IMR-90 (cell line): ENCODE results near the gene LYSMD4. TPM values are rescaled to one million over a fixed set of nuclear protein-coding genes. Genes with fewer than 3 reads are reported as not detected.

Experiments used
- ATAC-seq: fragments of 200-7000 bp; cut with Tn5 transposase; 2 replicates; pipeline ENCODE4 v1.9.1; 2020; ENCODE audit warnings: low read depth, mild to moderate bottlenecking, moderate library complexity
- BruUV-seq: library from RNA; stranded (reverse); fragments of 400-500 nt; replicated peaks from 2 replicates; lab custom pipeline; 2021; lab: Mats Ljungman, UMichigan
- CTCF ChIA-PET: fragments of 300-600 bp; formaldehyde crosslinking; extraction: SDS; loops from one replicate; lab custom pipeline; 2021; ENCODE audit warnings: antibody characterized with exemption; lab: Yijun Ruan, JAX
- POLR2A ChIA-PET: fragments of 300-600 bp; sonication (Branson Sonifier 250); formaldehyde crosslinking; loops from one replicate; lab custom pipeline; 2022; ENCODE audit warnings: antibody characterized with exemption; ENCODE audit not compliant: unreplicated experiment; lab: Charles Lee
- DNase-seq: peaks from one replicate; pipeline ENCODE4 v3.0.0; 2013
- H2AFZ ChIP-seq: replicated peaks from 2 replicates; pipeline ENCODE3; 2013; ENCODE audit warnings: low read length, mild to moderate bottlenecking; ENCODE audit not compliant: poor library complexity
- H2AK5ac ChIP-seq: 2 replicates; pipeline ENCODE4 v1.6.1; 2013; ENCODE audit warnings: low read depth, low read length, inconsistent platforms
- H2AK9ac ChIP-seq: replicated peaks from 2 replicates; pipeline ENCODE3; 2013; ENCODE audit warnings: mild to moderate bottlenecking, low read depth, low read length, moderate library complexity; ENCODE audit not compliant: poor library complexity
- H2BK120ac ChIP-seq: 2 replicates; pipeline ENCODE4 v1.6.1; 2013; ENCODE audit warnings: low read depth, low read length, inconsistent platforms
- H2BK15ac ChIP-seq: 3 replicates; pipeline ENCODE4 v1.6.1; 2013; ENCODE audit warnings: low read depth, low read length, inconsistent platforms
- H2BK20ac ChIP-seq: 2 replicates; pipeline ENCODE4 v1.6.1; 2013; ENCODE audit warnings: low read depth, mild to moderate bottlenecking, inconsistent platforms, low read length, moderate library complexity
- H2BK5ac ChIP-seq: 2 replicates; pipeline ENCODE4 v1.6.1; 2013; ENCODE audit warnings: mild to moderate bottlenecking, low read depth, low read length, inconsistent platforms; ENCODE audit not compliant: poor library complexity, severe bottlenecking
- H3K14ac ChIP-seq: replicated peaks from 2 replicates; pipeline ENCODE4 v1.6.1; 2013; ENCODE audit warnings: low read depth, low read length, inconsistent platforms
- H3K18ac ChIP-seq: 2 replicates; pipeline ENCODE4 v1.6.1; 2013; ENCODE audit warnings: low read depth, low read length, control low read depth
- H3K23ac ChIP-seq: 2 replicates; pipeline ENCODE4 v1.6.1; 2013; ENCODE audit warnings: low read depth, low read length, inconsistent platforms
- H3K27ac ChIP-seq: 2 replicates; pipeline ENCODE4 v1.5.1; 2013; ENCODE audit warnings: mild to moderate bottlenecking, control low read depth, low read length; ENCODE audit not compliant: insufficient read depth
- H3K27me3 ChIP-seq: 2 replicates; pipeline ENCODE4 v1.6.1; 2013; ENCODE audit warnings: low read length; ENCODE audit not compliant: control insufficient read depth, insufficient read depth
- H3K36me3 ChIP-seq: 2 replicates; pipeline ENCODE4 v1.6.1; 2013; ENCODE audit warnings: low read length, mixed read lengths; ENCODE audit not compliant: control insufficient read depth, insufficient read depth
- H3K4ac ChIP-seq: 2 replicates; pipeline ENCODE4 v1.6.1; 2013; ENCODE audit warnings: low read depth, low read length, inconsistent platforms
- H3K4me1 ChIP-seq: 2 replicates; pipeline ENCODE4 v1.6.1; 2013; ENCODE audit warnings: low read length, mixed read lengths; ENCODE audit not compliant: control insufficient read depth, insufficient read depth
- H3K4me2 ChIP-seq: 2 replicates; pipeline ENCODE4 v1.6.1; 2013; ENCODE audit warnings: low read depth, mild to moderate bottlenecking, control low read depth, low read length, moderate library complexity
- H3K4me3 ChIP-seq: 2 replicates; pipeline ENCODE4 v1.5.1; 2013; ENCODE audit warnings: low read depth, mild to moderate bottlenecking, control low read depth, low read length, moderate library complexity; ENCODE audit not compliant: insufficient read depth
- H3K56ac ChIP-seq: 2 replicates; pipeline ENCODE4 v1.6.1; 2013; ENCODE audit warnings: low read length, inconsistent platforms; ENCODE audit not compliant: insufficient read depth; ENCODE audit errors: extremely low read depth
- H3K79me1 ChIP-seq, 2 experiments: 2 replicates each; pipeline ENCODE4 v1.6.1; 2013; ENCODE audit warnings: low read length in 2 of 2, inconsistent platforms in 1 of 2, low read depth in 1 of 2
- H3K9ac ChIP-seq: 2 replicates; pipeline ENCODE4 v1.6.1; 2013; ENCODE audit warnings: low read depth, low read length, control low read depth
- H3K9me1 ChIP-seq: 2 replicates; pipeline ENCODE4 v1.6.1; 2013; ENCODE audit warnings: low read length, inconsistent platforms; ENCODE audit not compliant: insufficient read depth
- H3K9me3 ChIP-seq: 2 replicates; pipeline ENCODE4 v1.6.1; 2013; ENCODE audit warnings: low read length; ENCODE audit not compliant: control insufficient read depth, insufficient read depth
- H4K20me1 ChIP-seq: 2 replicates; pipeline ENCODE4 v1.6.1; 2013; ENCODE audit warnings: low read length, inconsistent platforms; ENCODE audit not compliant: insufficient read depth
- H4K5ac ChIP-seq: 2 replicates; pipeline ENCODE4 v1.6.1; 2013; ENCODE audit warnings: mild to moderate bottlenecking, low read depth, low read length, control low read depth
- H4K8ac ChIP-seq, 2 experiments: 2 replicates each; pipeline ENCODE4 v1.6.1; 2013; ENCODE audit warnings: low read depth in 2 of 2, low read length in 2 of 2, control low read depth in 1 of 2, inconsistent platforms in 1 of 2
- H4K91ac ChIP-seq: 2 replicates; pipeline ENCODE4 v1.6.1; 2013; ENCODE audit warnings: low read depth, low read length, inconsistent platforms; ENCODE audit not compliant: insufficient read depth
- BHLHE40 ChIP-seq: fragments of 150-350 bp; IDR thresholded peaks from 2 replicates; pipeline ENCODE4 v1.6.1; 2016; ENCODE audit warnings: mild to moderate bottlenecking, low read depth, low read length
- CEBPB ChIP-seq: IDR thresholded peaks from 2 replicates; pipeline ENCODE4 v1.6.1; 2012; ENCODE audit warnings: low read depth, low read length, improper control_type of control experiment
- CHD1 ChIP-seq: IDR thresholded peaks from 2 replicates; pipeline ENCODE4 v1.6.1; 2012; ENCODE audit warnings: low read depth, low read length, improper control_type of control experiment
- ELK1 ChIP-seq: fragments of 150-350 bp; IDR thresholded peaks from 2 replicates; pipeline ENCODE4 v1.6.1; 2016; ENCODE audit warnings: low read depth, mild to moderate bottlenecking, low read length, moderate library complexity, borderline replicate concordance
- FOS ChIP-seq: fragments of 150-350 bp; IDR thresholded peaks from 2 replicates; pipeline ENCODE4 v1.6.1; 2016; ENCODE audit warnings: low read depth, low read length
- MAFK ChIP-seq: IDR thresholded peaks from 2 replicates; pipeline ENCODE4 v1.6.1; 2012; ENCODE audit warnings: low read depth, low read length, improper control_type of control experiment
- MAZ ChIP-seq: IDR thresholded peaks from 2 replicates; pipeline ENCODE4 v1.6.1; 2012; ENCODE audit warnings: low read depth, mild to moderate bottlenecking, low read length, improper control_type of control experiment, moderate library complexity, borderline replicate concordance
- MXI1 ChIP-seq: IDR thresholded peaks from 2 replicates; pipeline ENCODE4 v1.6.1; 2012; ENCODE audit warnings: low read depth, mild to moderate bottlenecking, low read length, moderate library complexity, borderline replicate concordance
- NFE2L2 ChIP-seq: fragments of 150-350 bp; IDR thresholded peaks from 2 replicates; pipeline ENCODE4 v1.6.1; 2016; ENCODE audit warnings: low read depth, mild to moderate bottlenecking, low read length
- POLR2A ChIP-seq: IDR thresholded peaks from 2 replicates; pipeline ENCODE4 v1.6.1; 2012; ENCODE audit warnings: mild to moderate bottlenecking, low read depth, low read length
- RAD21 ChIP-seq: IDR thresholded peaks from 2 replicates; pipeline ENCODE4 v1.6.1; 2012; ENCODE audit warnings: low read length, improper control_type of control experiment
- RCOR1 ChIP-seq: IDR thresholded peaks from 2 replicates; pipeline ENCODE4 v1.6.1; 2012; ENCODE audit warnings: mild to moderate bottlenecking, low read length, improper control_type of control experiment; ENCODE audit not compliant: insufficient replicate concordance
- RFX5 ChIP-seq: IDR thresholded peaks from 2 replicates; pipeline ENCODE4 v1.8.0; 2012; ENCODE audit warnings: low read depth, mild to moderate bottlenecking, low read length, moderate library complexity
- SMC3 ChIP-seq: fragments of 150-350 bp; IDR thresholded peaks from 2 replicates; pipeline ENCODE4 v1.6.1; 2016; ENCODE audit warnings: low read depth, mild to moderate bottlenecking, antibody characterized with exemption, low read length, moderate library complexity
- WGBS, 2 experiments: methylation state at CpG; one replicate each; pipeline versions ENCODE4 v1.1.5 to v1.1.7; 2013; ENCODE audit warnings: missing lambda C conversion rate in 2 of 2; ENCODE audit not compliant: insufficient read length in 1 of 2; ENCODE audit errors: extremely low coverage in 2 of 2; 5-methylcytosine and 5-hydroxymethylcytosine counted together
- dilution Hi-C: fragments of 300-500 bp; cut with HindIII; formaldehyde crosslinking; loops from one replicate; pipeline ENCODE4 v1.14.3; 2018; ENCODE audit warnings: low sequenced_read_pairs; ENCODE audit not compliant: unreplicated experiment
- in situ Hi-C: fragments of 300-500 bp; cut with MboI; formaldehyde crosslinking; loops from 3 replicates; pipeline ENCODE4 v1.14.3; 2019; ENCODE audit warnings: low sequenced_read_pairs, inconsistent platforms, mixed read lengths
- intact Hi-C: fragments of 100-400 bp; cut with micrococcal nuclease; formaldehyde crosslinking; loops from 2 replicates; pipeline ENCODE4 v1.10.0; 2022
- polyA plus RNA-seq, 3 experiments: library from polyadenylated mRNA; depleted of rRNA; stranded (reverse); fragments of >200 nt; gene quantifications; 2 replicates each; pipeline ENCODE4 v1.2.3, GENCODE V29; 2012; ENCODE audit warnings: low replicate concordance in 1 of 3
- total RNA-seq: library from RNA; depleted of rRNA; stranded (reverse); fragments of >200 nt; gene quantifications from 2 replicates; pipeline ENCODE4 v1.2.3, GENCODE V29; 2012
- TF ChIP-seq, protein P1 (sequence below): fragments of 150-350 bp; IDR thresholded peaks from 2 replicates; pipeline ENCODE4 v1.6.1; 2017; ENCODE audit warnings: mild to moderate bottlenecking, antibody characterized with exemption, low read length, low read depth
- TF ChIP-seq, protein P2 (sequence below): conservative IDR thresholded peaks from 2 replicates; pipeline ENCODE4 v1.5.1; 2012; ENCODE audit warnings: mild to moderate bottlenecking, low read depth, low read length, improper control_type of control experiment

Gene LYSMD4
- total and polyA plus RNA-seq, 2 of the 4 experiments (the other 2 are of a cell fraction), result 4.5 to 5.0 TPM

DNA sequence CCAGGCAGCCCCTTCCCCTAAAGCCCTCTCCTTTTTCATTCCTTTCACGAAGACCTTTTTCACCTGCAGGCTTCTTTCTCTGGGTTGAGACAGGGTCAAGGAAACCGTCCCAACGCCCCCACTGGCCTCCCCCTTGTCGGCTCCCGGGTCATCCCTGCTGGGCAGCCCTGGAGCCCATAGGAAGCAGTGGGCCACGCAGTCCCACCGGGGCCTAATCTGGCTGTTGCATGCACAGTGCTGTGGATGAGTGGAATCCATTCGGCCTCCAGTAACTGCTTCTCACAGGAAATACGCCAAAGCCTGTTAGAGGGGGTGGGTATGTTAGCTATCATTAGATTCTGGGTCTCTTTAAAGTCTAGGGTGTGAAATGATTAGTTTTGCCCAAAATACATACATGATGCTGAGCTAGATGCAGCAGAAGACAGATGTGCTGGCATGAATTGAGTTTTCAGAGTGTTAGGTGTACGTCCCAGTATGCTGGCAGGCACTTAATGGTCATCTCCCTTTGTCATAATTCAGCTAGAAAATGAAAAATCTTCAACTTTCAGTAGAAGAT, 16.6 kb downstream of the LYSMD4 start:
- TF ChIP-seq MXI1 (no peak), NFE2L2 (no peak), RFX5 (no peak), POLR2A (no peak), RCOR1 (no peak), RAD21 (no peak), MAFK (no peak), MAZ (no peak), CEBPB (no peak), BHLHE40 (no peak), ELK1 (no peak), SMC3 (no peak), CHD1 (no peak), FOS (no peak)
- TF ChIP-seq, protein P1, sequence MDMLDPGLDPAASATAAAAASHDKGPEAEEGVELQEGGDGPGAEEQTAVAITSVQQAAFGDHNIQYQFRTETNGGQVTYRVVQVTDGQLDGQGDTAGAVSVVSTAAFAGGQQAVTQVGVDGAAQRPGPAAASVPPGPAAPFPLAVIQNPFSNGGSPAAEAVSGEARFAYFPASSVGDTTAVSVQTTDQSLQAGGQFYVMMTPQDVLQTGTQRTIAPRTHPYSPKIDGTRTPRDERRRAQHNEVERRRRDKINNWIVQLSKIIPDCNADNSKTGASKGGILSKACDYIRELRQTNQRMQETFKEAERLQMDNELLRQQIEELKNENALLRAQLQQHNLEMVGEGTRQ, result no peak
- TF ChIP-seq, protein P2, sequence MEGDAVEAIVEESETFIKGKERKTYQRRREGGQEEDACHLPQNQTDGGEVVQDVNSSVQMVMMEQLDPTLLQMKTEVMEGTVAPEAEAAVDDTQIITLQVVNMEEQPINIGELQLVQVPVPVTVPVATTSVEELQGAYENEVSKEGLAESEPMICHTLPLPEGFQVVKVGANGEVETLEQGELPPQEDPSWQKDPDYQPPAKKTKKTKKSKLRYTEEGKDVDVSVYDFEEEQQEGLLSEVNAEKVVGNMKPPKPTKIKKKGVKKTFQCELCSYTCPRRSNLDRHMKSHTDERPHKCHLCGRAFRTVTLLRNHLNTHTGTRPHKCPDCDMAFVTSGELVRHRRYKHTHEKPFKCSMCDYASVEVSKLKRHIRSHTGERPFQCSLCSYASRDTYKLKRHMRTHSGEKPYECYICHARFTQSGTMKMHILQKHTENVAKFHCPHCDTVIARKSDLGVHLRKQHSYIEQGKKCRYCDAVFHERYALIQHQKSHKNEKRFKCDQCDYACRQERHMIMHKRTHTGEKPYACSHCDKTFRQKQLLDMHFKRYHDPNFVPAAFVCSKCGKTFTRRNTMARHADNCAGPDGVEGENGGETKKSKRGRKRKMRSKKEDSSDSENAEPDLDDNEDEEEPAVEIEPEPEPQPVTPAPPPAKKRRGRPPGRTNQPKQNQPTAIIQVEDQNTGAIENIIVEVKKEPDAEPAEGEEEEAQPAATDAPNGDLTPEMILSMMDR, result no peak
- ChIA-PET CTCF (interaction anchor here (0.6 to 1.6 kb wide), 3 partner anchors 12 to 261 kb away, joined by 3 to 6 read pairs (median 4); no protein-coding TSS in a partner anchor), POLR2A (no interaction called here)
- Histone ChIP-seq H2BK15ac (no peak overlapping the region), H4K20me1 (no peaks in the 10 kb centered on the region; the same call in 1 of the 2 replicates), H3K4me1 (no peaks in the 10 kb centered on the region; the same call in none of the 2 replicates), H3K9me1 (peaks cover 2% of the 10 kb centered on the region; the same call in 1 of the 2 replicates), H2AK5ac (no peak overlapping the region), H3K56ac (no peak overlapping the region), H2BK5ac (no peak overlapping the region), H3K9ac (no peak overlapping the region), H3K27ac (no peak overlapping the region), H2BK20ac (no peak overlapping the region), H3K9me3 (no peaks in the 10 kb centered on the region), H4K5ac (no peak overlapping the region), H3K36me3 (peaks cover 18% of the 10 kb centered on the region), H2BK120ac (no peak overlapping the region), H3K27me3 (no peaks in the 10 kb centered on the region), H2AK9ac (no peak overlapping the region), H2AFZ (no peak overlapping the region), H3K79me1 (no peaks in the 10 kb centered on the region; a peak in 1 of 4 replicates), H3K14ac (no peak overlapping the region), H4K91ac (no peak overlapping the region), H4K8ac (no peak overlapping the region), H3K23ac (no peak overlapping the region), H3K4me3 (no peak overlapping the region), H3K4me2 (no peak overlapping the region), H3K18ac (no peak overlapping the region), H3K4ac (no peak overlapping the region)
- in situ Hi-C loops (no loop called here), intact Hi-C loops (no loop called here), dilution Hi-C loops (no loop called here)
- ATAC-seq (no peak), DNase-seq (no peak)
- no TSS peak for BruUV-seq
- no CpG with 5 or more reads among the region's 10 CpGs for WGBS, 2 experiments
